GM13976 (cell line): ENCODE measurements around the gene TAF8.
A peak's percentile ranks its signal among the peaks of the same experiment; 100 is the strongest.
"Not testable (repeated sequence)": the region's sequence is repeated elsewhere in the genome, so short reads cannot be mapped to it uniquely, and the experiment has no call there.

ENCODE experiments used
- DNase-seq: peaks from one replicate; pipeline ENCODE4 v3.0.0; 2012; ENCODE audit warnings: low spot score
- in situ Hi-C: fragments of 300-500 bp; cut with MboI; formaldehyde crosslinking; loops from one replicate; pipeline ENCODE4 v1.12.0; 2022; ENCODE audit warnings: low sequenced_read_pairs, mixed read lengths, inconsistent platforms; ENCODE audit not compliant: unreplicated experiment
- TF ChIP-seq, protein P1 (sequence below): IDR thresholded peaks from 2 replicates; pipeline ENCODE4 v1.5.1; 2012; ENCODE audit warnings: borderline replicate concordance, mild to moderate bottlenecking; ENCODE audit not compliant: insufficient read depth; ENCODE audit errors: extremely low read depth, missing control alignments, control extremely low read depth

TAF8 gene, protein sequence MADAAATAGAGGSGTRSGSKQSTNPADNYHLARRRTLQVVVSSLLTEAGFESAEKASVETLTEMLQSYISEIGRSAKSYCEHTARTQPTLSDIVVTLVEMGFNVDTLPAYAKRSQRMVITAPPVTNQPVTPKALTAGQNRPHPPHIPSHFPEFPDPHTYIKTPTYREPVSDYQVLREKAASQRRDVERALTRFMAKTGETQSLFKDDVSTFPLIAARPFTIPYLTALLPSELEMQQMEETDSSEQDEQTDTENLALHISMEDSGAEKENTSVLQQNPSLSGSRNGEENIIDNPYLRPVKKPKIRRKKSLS

DNA sequence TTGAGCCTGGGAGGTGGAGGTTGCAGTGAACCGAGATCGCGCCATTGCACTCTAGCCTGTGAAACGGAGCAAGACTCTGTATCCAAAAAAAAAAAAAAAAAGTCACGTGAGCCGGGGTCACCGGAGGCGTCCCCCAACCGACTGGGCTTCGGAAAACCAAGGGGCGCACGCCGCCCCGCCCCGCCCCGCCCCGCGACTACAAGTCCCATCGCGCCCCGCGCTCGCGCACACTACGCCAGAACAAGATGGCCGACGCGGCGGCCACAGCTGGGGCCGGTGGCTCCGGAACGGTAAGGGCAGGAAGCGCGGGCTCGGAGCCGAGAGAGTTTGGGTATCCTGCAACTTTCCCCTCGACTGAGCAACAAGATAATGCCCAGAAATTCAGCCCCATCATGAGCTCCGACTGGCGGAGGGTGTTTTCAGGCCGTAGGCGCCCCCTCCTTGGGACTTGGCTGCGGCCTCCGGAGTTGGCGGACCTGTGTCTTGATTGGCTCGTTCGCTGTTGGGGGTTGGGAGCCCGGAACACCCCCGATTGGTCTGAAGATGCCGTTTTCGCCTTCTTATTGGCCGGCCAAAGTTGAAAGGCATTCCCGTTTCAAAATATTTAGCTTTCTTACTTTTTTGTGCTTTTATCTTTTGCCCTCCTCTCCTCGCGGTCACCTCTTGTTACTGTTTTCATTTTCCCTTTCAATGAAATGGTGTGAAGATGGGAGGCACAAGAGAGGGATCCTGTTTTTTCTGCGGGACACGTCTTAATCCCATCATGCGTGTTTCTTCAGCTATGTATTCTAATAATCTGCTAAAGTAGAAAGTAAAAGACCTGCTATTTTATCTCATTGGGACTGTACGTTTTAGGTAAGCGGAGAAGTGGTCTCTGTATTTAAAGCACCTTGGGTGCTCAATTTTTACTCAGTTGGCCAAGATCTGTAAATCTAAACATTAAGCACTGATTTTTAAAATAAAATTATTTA is at the start of gene TAF8:
Gene TAF8, plus strand, starts transcription at position 228 of the 971 bp plus-strand sequence. Its CDS starts 18 bp downstream, at position 246.
- in situ Hi-C loops = no loop called here
- DNase-seq = peak; percentile 93
- TF ChIP-seq, protein P1, sequence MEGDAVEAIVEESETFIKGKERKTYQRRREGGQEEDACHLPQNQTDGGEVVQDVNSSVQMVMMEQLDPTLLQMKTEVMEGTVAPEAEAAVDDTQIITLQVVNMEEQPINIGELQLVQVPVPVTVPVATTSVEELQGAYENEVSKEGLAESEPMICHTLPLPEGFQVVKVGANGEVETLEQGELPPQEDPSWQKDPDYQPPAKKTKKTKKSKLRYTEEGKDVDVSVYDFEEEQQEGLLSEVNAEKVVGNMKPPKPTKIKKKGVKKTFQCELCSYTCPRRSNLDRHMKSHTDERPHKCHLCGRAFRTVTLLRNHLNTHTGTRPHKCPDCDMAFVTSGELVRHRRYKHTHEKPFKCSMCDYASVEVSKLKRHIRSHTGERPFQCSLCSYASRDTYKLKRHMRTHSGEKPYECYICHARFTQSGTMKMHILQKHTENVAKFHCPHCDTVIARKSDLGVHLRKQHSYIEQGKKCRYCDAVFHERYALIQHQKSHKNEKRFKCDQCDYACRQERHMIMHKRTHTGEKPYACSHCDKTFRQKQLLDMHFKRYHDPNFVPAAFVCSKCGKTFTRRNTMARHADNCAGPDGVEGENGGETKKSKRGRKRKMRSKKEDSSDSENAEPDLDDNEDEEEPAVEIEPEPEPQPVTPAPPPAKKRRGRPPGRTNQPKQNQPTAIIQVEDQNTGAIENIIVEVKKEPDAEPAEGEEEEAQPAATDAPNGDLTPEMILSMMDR = no peak

DNA sequence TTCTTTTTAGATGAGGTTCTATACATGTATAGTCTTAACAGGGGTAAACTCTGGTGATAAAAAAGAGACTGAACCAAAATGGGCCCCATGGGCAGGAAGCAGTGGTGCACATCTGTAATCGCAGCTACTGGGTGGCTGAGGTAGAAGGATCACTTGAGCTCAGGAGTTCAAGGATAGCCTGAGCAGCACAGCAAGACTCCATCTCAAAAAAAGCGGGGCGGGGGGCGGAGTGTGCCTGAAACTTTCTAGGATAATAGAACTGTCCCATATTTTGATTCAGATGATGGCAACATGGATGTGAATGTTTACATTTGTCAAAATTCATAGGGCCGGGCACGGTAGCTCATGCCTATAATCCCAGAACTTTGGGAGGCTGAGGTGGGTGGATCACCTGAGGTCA is 48.8 kb upstream of the TAF8 start:
- DNase-seq = no peak
- in situ Hi-C loops = no loop called here
- TF ChIP-seq, protein P1 = no peak

DNA sequence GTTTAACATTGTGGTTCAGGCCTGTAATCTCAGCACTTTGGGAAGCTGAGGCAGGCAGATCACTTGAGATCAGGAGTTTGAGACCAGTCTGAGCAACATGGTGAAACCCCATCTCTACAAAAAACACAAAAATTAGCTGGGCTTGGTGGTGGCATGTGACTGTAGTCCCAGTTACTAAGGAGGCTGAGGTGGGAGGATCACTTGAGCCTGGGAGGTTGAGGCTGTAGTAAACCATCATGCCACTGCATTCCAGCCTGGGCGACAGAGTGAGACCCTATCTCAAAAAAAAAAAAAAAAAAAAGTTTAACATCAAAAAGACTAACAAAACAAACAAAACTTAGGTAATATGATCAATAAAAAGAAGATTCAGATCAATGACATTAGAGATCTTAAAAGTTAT is 46.7 kb upstream of the TAF8 start:
- in situ Hi-C loops, DNase-seq: not testable (repeated sequence)

DNA sequence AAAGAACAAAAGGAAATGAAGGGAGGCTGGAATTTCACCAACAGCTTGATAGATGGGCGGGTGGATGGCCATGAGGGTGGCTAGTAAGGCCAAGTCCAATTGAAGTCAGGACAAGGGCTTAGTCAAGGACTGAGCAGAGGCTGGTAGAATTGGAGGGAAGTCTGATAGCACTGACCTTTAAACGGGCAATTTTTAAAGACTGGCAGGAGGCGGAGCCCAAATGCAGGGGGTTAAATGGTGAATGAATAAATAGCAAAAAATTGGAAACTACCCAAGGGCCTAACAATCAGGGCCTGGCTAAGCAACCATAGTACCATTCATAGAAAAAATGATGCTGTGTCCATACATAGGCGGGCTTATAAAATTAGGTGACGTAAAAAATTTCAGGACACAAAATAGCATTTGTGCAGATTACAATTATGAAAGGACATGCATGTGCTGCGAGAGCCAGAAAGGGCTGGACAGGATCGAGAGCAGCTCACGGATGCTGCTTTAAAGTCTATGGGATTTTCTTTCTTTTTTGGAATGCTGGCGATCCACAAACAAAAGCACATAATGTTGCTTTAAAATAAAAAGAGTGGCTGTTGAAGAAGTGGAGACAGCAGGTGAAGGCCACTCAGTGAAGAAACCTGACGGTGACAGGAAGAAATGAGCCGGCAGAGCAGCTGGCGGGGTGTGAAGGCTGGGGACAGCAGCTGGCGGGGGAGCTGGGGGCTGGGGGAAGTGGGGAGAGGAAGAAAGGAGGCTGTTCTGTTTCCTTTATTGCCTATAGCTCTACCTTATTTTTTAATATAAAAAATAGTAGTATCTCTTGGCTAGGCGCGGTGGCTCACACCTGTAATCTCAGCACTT is 42.8 kb upstream of the TAF8 start:
- TF ChIP-seq, protein P1 = no peak
- in situ Hi-C loops = no loop called here
- no peak for DNase-seq

DNA sequence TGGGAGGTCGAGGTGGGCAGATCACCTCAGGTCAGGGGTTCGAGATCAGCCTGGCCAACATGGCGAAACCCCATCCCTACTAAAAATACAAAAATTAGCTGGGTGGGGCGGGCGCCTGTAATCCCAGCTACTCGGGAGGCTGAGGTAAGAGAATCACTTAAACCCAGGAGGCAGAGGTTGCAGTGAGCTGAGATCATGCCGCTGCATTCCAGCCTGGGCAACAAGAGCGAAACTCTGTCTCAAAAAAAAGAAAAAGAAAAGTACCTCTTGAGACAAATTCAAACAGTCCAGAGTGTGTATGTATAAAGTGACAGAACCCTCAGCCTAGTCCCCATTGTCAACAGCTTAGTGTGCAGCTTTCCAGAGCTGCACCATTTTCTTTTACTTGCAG is 42.2 kb upstream of the TAF8 start:
- in situ Hi-C loops, DNase-seq: not testable (repeated sequence)

DNA sequence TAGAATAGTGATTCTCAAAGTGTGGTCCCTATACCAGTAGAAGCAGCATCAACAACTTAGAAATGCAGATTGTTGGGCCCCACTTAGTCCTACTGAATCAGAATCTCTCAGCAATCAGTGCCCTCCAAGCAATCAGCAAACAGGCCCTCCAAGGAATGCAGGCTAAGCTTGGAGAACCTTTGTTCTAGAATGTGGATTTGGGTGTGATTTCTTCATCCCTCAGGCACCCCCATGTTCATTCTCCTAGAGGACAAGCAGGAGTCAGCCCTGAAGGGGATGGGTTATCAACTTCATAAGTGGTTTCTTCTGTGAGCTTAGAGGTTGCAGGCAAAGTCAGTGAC is 40.5 kb upstream of the TAF8 start:
- TF ChIP-seq, protein P1 = no peak
- in situ Hi-C loops = no loop called here
- no peak for DNase-seq

DNA sequence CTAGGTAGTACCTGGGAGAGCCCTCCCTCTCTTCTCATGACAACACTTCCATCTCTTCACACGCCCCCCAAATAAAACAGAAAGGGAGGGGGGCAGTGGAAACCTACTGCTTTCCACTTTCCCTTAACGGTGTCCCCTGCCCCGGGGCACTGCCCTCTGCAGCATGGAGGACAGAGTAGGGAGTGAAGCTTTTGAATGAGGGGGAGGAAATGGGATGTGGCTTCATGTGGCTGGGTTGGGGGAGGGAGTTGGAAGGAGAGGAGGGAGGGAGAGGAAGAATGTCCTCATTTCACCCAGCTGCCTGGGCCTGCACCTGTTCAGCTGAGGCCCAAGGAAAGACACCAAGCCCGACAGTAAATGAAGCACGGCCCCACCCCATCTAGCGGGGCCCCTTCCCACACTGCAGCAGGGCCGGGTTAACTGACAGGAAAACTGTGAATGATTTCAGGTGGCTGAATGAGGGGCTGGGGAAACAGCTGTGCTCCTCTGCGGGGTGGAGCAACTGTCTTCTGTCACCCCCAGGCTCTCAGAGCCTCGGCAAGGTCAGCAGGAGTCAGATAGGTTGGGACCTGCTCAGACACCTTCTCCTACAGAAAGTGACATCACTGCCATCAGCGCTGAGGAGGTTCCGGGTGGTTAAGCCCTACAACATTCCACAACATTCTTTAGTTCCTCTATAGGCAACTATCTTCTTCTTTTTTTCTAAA is 40.0 kb upstream of the TAF8 start:
- TF ChIP-seq, protein P1 = no peak
- in situ Hi-C loops = no loop called here
- peak; percentile 62 for DNase-seq
